Sigmoid colon (tissue), 4 donors: ENCODE data around the gene PPP1R3G.

ENCODE experiments used
- EP300 ChIP-seq, 4 donors: sonication (generic); formaldehyde crosslinking; IDR thresholded peaks; one replicate each; pipeline ENCODE4 v1.6.1; 2017; ENCODE audit warnings: antibody characterized with exemption in 4 of 4
- POLR2A ChIP-seq, 2 donors: fragments of 450-650 bp; IDR thresholded peaks; one replicate each; pipeline ENCODE4 v1.6.1; 2016; ENCODE audit warnings: antibody characterized with exemption in 2 of 2, mild to moderate bottlenecking in 2 of 2, moderate library complexity in 2 of 2
- POLR2AphosphoS5 ChIP-seq, 4 donors: sonication (generic); formaldehyde crosslinking; IDR thresholded peaks; one replicate each; pipeline ENCODE4 v1.6.1; 2017; ENCODE audit warnings: antibody characterized with exemption in 4 of 4
- TF ChIP-seq, protein P1 (sequence below), 4 experiments: fragments of 450-650 bp in 3 of 4; fragments of 200-600 bp in 1 of 4; IDR thresholded peaks; one replicate each; pipeline ENCODE4 v1.5.1; 2016 to 2019; ENCODE audit warnings: antibody characterized with exemption in 4 of 4, mild to moderate bottlenecking in 3 of 4, moderate library complexity in 2 of 4

DNA sequence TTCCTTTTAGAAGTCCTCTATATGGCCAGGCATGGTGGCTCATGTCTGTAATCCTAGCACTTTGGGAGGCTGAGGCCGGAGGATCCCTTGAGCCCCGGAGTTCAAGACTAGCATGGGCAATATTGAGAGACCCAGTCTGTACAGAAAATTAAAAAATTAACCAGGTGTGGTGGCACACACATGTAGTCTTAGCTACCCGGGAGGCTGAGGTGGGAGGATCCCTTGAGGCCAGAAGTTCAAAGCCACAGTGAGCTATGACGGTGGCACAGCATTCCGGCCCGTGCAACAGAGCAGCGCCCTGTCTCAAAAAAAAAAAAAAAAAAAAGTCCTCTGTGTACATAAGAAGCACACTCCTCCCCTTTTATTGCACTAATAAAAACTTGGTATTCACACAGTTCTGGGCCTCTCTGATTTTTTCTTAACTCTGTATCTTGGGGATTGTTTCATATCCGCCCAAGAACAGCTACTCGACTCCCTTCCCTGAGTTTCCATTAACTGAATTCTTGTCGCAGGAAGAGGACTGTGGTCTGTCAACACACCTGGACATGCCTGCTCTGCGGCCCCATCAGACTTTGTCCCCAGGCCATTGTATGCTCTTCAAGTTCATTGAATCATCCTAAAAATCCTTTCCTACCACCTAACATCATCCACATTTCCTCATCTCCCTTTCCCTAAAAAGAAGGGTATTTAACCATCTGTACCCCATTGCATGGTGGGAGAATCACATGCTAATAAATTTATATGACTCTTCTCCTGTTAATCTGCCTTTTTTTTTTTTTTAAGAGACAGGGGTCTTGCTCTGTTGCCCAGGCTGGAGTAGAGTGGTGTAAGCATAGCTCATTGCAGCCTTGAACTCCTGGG is 25.9 kb upstream of the PPP1R3G start:
- TF ChIP-seq EP300 (IDR thresholded peaks at IDR 0.05) (no peak), POLR2A (IDR thresholded peaks at IDR 0.05) (no peak), POLR2AphosphoS5 (IDR thresholded peaks at IDR 0.05) (no peak)
- TF ChIP-seq, protein P1, sequence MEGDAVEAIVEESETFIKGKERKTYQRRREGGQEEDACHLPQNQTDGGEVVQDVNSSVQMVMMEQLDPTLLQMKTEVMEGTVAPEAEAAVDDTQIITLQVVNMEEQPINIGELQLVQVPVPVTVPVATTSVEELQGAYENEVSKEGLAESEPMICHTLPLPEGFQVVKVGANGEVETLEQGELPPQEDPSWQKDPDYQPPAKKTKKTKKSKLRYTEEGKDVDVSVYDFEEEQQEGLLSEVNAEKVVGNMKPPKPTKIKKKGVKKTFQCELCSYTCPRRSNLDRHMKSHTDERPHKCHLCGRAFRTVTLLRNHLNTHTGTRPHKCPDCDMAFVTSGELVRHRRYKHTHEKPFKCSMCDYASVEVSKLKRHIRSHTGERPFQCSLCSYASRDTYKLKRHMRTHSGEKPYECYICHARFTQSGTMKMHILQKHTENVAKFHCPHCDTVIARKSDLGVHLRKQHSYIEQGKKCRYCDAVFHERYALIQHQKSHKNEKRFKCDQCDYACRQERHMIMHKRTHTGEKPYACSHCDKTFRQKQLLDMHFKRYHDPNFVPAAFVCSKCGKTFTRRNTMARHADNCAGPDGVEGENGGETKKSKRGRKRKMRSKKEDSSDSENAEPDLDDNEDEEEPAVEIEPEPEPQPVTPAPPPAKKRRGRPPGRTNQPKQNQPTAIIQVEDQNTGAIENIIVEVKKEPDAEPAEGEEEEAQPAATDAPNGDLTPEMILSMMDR (IDR thresholded peaks at IDR 0.05), result no peak
